ENCODE results near the gene MICB.

MICB gene

GRCh38 chr6:31521835-31522234, 23.9 kb downstream of the MICB start:
- Histone ChIP-seq H3K9me2 (replicated peaks; ENCODE audit: insufficient read depth, low read length) (no peaks in the 10 kb centered on the region), H3F3A (ENCODE audit: insufficient read depth) (0 out of 2 replicates have a peak, but pooled peaks cover 2% of the 10 kb centered on the region), H3K36me3 (ENCODE audit: low read length) (no peaks in the 10 kb centered on the region), H3K27ac (ENCODE audit: low read depth, low read length) (no peak overlapping the region), H2AFZ (ENCODE audit: low read depth, low read length, severe bottlenecking) (no peak overlapping the region), H3K4me2 (ENCODE audit: low read depth, low read length, poor library complexity, severe bottlenecking) (no peak overlapping the region), H3K27me3 (ENCODE audit: low read length) (no peaks in the 10 kb centered on the region), H4K20me1 (ENCODE audit: low read depth, low read length) (no peaks in the 10 kb centered on the region), H3K9ac (ENCODE audit: low read length) (no peak overlapping the region), H3K79me2 (ENCODE audit: insufficient read depth, low read length) (no peaks in the 10 kb centered on the region), H3K4me3 (ENCODE audit: insufficient read depth, low read length, poor library complexity, severe bottlenecking) (no peak overlapping the region), H3K9me3 (ENCODE audit: insufficient read depth, low read length) (no peaks in the 10 kb centered on the region)
- TF ChIP-seq CTCF (IDR thresholded peaks at IDR 0.05; ENCODE audit: insufficient read depth, low read length, poor library complexity, severe bottlenecking) (no peak), EZH2phosphoT487 (conservative IDR thresholded peaks at IDR 0.05; ENCODE audit: low read length) (no peak)

DNA sequence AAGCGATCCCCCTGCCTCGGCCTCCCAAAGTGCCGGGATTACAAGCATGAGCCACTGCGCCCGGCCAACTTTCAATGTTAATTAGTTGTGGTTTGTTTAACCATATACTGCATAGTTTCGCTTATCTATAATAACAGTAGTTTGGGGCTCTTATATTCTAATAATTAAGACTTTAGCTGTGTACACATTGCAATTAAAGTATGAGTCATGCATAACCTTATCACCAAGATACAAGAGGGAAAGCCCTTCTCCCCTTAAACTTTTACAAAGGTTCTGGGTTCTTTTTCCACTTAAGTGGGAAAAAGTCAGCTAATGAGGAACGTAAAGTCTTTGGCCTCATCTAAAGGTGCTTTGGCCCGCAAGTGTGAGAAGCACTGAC, 27.6 kb downstream of the MICB start:
- H3F3A ChIP-seq (ENCODE audit: insufficient read depth): peaks cover 24% of the 10 kb centered on the region
- H3K9ac ChIP-seq (ENCODE audit: low read length): no peak overlapping the region
- peaks cover under 1% of the 10 kb centered on the region for H3K36me3 ChIP-seq (ENCODE audit: low read length)
- H3K4me2 ChIP-seq (ENCODE audit: low read depth, low read length, poor library complexity, severe bottlenecking): no peak overlapping the region
- H3K27ac ChIP-seq (ENCODE audit: low read depth, low read length): no peak overlapping the region
- H3K9me2 ChIP-seq (replicated peaks; ENCODE audit: insufficient read depth, low read length): no peaks in the 10 kb centered on the region
- H4K20me1 ChIP-seq (ENCODE audit: low read depth, low read length): no peaks in the 10 kb centered on the region; the same call in 1 of the 2 replicates
- no peaks in the 10 kb centered on the region for H3K9me3 ChIP-seq (ENCODE audit: insufficient read depth, low read length)
- H3K79me2 ChIP-seq (ENCODE audit: insufficient read depth, low read length): no peaks in the 10 kb centered on the region
- TF ChIP-seq CTCF (IDR thresholded peaks at IDR 0.05; ENCODE audit: insufficient read depth, low read length, poor library complexity, severe bottlenecking) (no peak), EZH2phosphoT487 (conservative IDR thresholded peaks at IDR 0.05; ENCODE audit: low read length) (no peak)
- H3K4me3 ChIP-seq (ENCODE audit: insufficient read depth, low read length, poor library complexity, severe bottlenecking): no peak overlapping the region
- no peaks in the 10 kb centered on the region for H3K27me3 ChIP-seq (ENCODE audit: low read length)
- no peak overlapping the region for H2AFZ ChIP-seq (ENCODE audit: low read depth, low read length, severe bottlenecking)

DNA sequence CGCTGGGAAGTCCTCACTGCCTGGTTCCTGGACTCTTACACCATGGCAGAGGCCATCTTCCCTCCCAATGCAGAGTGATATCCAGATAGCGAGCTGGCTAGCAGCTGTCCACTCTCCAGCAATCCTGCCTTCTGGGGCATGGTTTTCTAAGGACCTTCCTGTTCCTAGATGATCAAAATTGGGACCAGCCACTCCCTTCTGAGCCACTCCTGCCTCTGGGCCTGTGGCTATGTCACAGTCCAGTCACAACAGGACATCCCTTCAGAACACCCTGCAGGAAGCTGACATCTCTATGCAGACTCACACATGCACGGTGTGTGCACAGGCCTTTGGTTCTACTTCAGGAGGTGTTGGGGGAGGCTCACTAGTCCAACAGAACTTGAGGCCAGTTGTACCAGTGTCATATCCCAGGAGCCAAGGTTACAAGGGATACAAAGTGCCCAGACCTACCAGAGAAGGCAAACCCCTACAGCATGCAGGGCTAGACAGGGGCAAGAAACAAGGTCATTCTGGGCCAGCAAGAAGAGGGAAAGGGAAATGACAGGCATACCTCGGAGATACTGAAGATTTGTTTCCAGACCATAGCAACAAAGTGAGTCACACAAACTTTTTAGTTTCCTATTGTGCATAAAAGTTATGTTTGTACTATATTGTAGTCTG, 28.1 kb downstream of the MICB start:
- Histone ChIP-seq H3K4me3 (ENCODE audit: insufficient read depth, low read length, poor library complexity, severe bottlenecking) (no peak overlapping the region), H4K20me1 (ENCODE audit: low read depth, low read length) (peaks cover 4% of the 10 kb centered on the region; the same call in 1 of the 2 replicates), H3F3A (ENCODE audit: insufficient read depth) (peaks cover 28% of the 10 kb centered on the region), H3K27me3 (ENCODE audit: low read length) (no peaks in the 10 kb centered on the region), H3K36me3 (ENCODE audit: low read length) (peaks cover 4% of the 10 kb centered on the region), H3K9me2 (replicated peaks; ENCODE audit: insufficient read depth, low read length) (no peaks in the 10 kb centered on the region), H3K27ac (ENCODE audit: low read depth, low read length) (no peak overlapping the region), H3K9ac (ENCODE audit: low read length) (no peak overlapping the region), H2AFZ (ENCODE audit: low read depth, low read length, severe bottlenecking) (no peak overlapping the region), H3K79me2 (ENCODE audit: insufficient read depth, low read length) (no peaks in the 10 kb centered on the region), H3K4me2 (ENCODE audit: low read depth, low read length, poor library complexity, severe bottlenecking) (no peak overlapping the region), H3K9me3 (ENCODE audit: insufficient read depth, low read length) (no peaks in the 10 kb centered on the region)
- TF ChIP-seq EZH2phosphoT487 (conservative IDR thresholded peaks at IDR 0.05; ENCODE audit: low read length): no peak
- TF ChIP-seq CTCF (IDR thresholded peaks at IDR 0.05; ENCODE audit: insufficient read depth, low read length, poor library complexity, severe bottlenecking): no peak

Measured in SU-DHL-6 (cell line).